Ishikawa (cell line): ENCODE results near the gene PROS1.

Experiments used
- CEBPB ChIP-seq: IDR thresholded peaks from 2 replicates; pipeline ENCODE4 v1.6.1; 2012
- CREB1 ChIP-seq: IDR thresholded peaks from 2 replicates; pipeline ENCODE4 v1.6.1; 2012; ENCODE audit warnings: low read depth
- EGR1 ChIP-seq: IDR thresholded peaks from 2 replicates; pipeline ENCODE4 v1.6.1; 2012
- EP300 ChIP-seq: IDR thresholded peaks from 2 replicates; pipeline ENCODE4 v1.6.1; 2012; ENCODE audit warnings: borderline replicate concordance
- FOXM1 ChIP-seq: IDR thresholded peaks from 2 replicates; pipeline ENCODE4 v1.6.1; 2012; ENCODE audit warnings: low read depth, borderline replicate concordance
- MAX ChIP-seq: IDR thresholded peaks from 2 replicates; pipeline ENCODE4 v1.6.1; 2012
- NFIC ChIP-seq: IDR thresholded peaks from 2 replicates; pipeline ENCODE4 v1.6.1; 2012
- RAD21 ChIP-seq: IDR thresholded peaks from 2 replicates; pipeline ENCODE4 v1.6.1; 2012; ENCODE audit warnings: low read depth
- REST ChIP-seq: IDR thresholded peaks from 2 replicates; pipeline ENCODE4 v1.6.1; 2012; ENCODE audit warnings: low read depth, mild to moderate bottlenecking
- TAF1 ChIP-seq: IDR thresholded peaks from 2 replicates; pipeline ENCODE4 v1.6.1; 2012; ENCODE audit warnings: low read depth, mild to moderate bottlenecking
- TCF12 ChIP-seq: IDR thresholded peaks from 2 replicates; pipeline ENCODE4 v1.6.1; 2012; ENCODE audit warnings: low read depth
- TEAD4 ChIP-seq: IDR thresholded peaks from 2 replicates; pipeline ENCODE4 v1.6.1; 2012
- USF1 ChIP-seq: IDR thresholded peaks from 2 replicates; pipeline ENCODE4 v1.6.1; 2012
- YY1 ChIP-seq: IDR thresholded peaks from 2 replicates; pipeline ENCODE4 v1.6.1; 2012; ENCODE audit warnings: low read depth
- ZBTB7A ChIP-seq: IDR thresholded peaks from 2 replicates; pipeline ENCODE4 v1.6.1; 2012; ENCODE audit warnings: low read depth

Gene PROS1

GRCh38 chr3:94001191-94001590 lies 27.5 kb upstream of the PROS1 start:
- no peak for TF ChIP-seq MAX
- no peak for TF ChIP-seq ZBTB7A
- TF ChIP-seq TEAD4 = no peak
- TF ChIP-seq NFIC = no peak
- TF ChIP-seq CREB1 = no peak

GRCh38 chr3:93994056-93994455 lies 20.4 kb upstream of the PROS1 start:
- TF ChIP-seq USF1 (no peak), EGR1 (no peak), REST (no peak), FOXM1 (no peak), EP300 (no peak), CEBPB (no peak), NFIC (no peak), RAD21 (no peak), TCF12 (no peak), CREB1 (no peak)

GRCh38 chr3:93992207-93992606 lies 18.5 kb upstream of the PROS1 start:
- TF ChIP-seq NFIC = no peak
- no peak for TF ChIP-seq TEAD4
- no peak for TF ChIP-seq YY1
- no peak for TF ChIP-seq EP300
- no peak for TF ChIP-seq USF1
- no peak for TF ChIP-seq EGR1

GRCh38 chr3:93991631-93992030 lies 17.9 kb upstream of the PROS1 start:
- TF ChIP-seq TAF1 = no peak
- TF ChIP-seq TEAD4 = no peak
- no peak for TF ChIP-seq USF1
- TF ChIP-seq NFIC = no peak
- TF ChIP-seq EP300 = no peak
- TF ChIP-seq EGR1 = no peak

GRCh38 chr3:93989241-93989640 lies 15.5 kb upstream of the PROS1 start:
- TF ChIP-seq ZBTB7A (no peak), TEAD4 (0 out of 2 replicates have a peak, but pooled peaks have one; percentile 47)

GRCh38 chr3:93988764-93989163 lies 15.1 kb upstream of the PROS1 start:
- TF ChIP-seq TCF12 = no peak
- no peak for TF ChIP-seq EP300
- no peak for TF ChIP-seq FOXM1
- no peak for TF ChIP-seq USF1
- no peak for TF ChIP-seq NFIC
- no peak for TF ChIP-seq YY1
- no peak for TF ChIP-seq CREB1
- TF ChIP-seq TAF1 = no peak
- no peak for TF ChIP-seq EGR1
- TF ChIP-seq RAD21 = no peak
- TF ChIP-seq MAX = no peak
- TF ChIP-seq CEBPB = no peak
- no peak for TF ChIP-seq ZBTB7A
- TF ChIP-seq TEAD4 = no peak
- no peak for TF ChIP-seq REST
